ENCODE data around the gene KLK4.

Gene KLK4

GRCh38 chr19:50878851-50879250 is 32.3 kb downstream of the KLK4 start:
- Histone ChIP-seq H3K9me3 (ENCODE audit: control insufficient read depth, insufficient read depth, low read length) (no peaks in the 10 kb centered on the region), H3K4me1 (ENCODE audit: insufficient read depth, low read length) (no peaks in the 10 kb centered on the region), H3K9ac (ENCODE audit: low read depth, low read length) (no peak overlapping the region), H3K36me3 (ENCODE audit: insufficient read depth, low read length) (no peaks in the 10 kb centered on the region)

DNA sequence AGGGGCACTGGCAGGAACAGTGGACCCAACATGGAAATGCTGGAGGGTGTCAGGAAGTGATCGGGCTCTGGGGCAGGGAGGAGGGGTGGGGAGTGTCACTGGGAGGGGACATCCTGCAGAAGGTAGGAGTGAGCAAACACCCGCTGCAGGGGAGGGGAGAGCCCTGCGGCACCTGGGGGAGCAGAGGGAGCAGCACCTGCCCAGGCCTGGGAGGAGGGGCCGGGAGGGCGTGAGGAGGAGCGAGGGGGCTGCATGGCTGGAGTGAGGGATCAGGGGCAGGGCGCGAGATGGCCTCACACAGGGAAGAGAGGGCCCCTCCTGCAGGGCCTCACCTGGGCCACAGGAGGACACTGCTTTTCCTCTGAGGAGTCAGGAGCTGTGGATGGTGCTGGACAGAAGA is 33.9 kb downstream of the KLK4 start:
- Histone ChIP-seq H3K9me3 (ENCODE audit: control insufficient read depth, insufficient read depth, low read length) (no peaks in the 10 kb centered on the region), H3K9ac (ENCODE audit: low read depth, low read length) (no peak overlapping the region), H3K4me1 (ENCODE audit: insufficient read depth, low read length) (no peaks in the 10 kb centered on the region), H3K36me3 (ENCODE audit: insufficient read depth, low read length) (no peaks in the 10 kb centered on the region)

- Histone ChIP-seq H3K9ac (ENCODE audit: low read depth, low read length) (no peak overlapping the region), H3K9me3 (ENCODE audit: control insufficient read depth, insufficient read depth, low read length) (0 out of 2 replicates have a peak, but pooled peaks cover 2% of the 10 kb centered on the region), H3K4me1 (ENCODE audit: insufficient read depth, low read length) (no peaks in the 10 kb centered on the region), H3K36me3 (ENCODE audit: insufficient read depth, low read length) (no peaks in the 10 kb centered on the region)
These were observed 34.7 kb downstream of the KLK4 start for GRCh38 chr19:50876456-50876855.

DNA sequence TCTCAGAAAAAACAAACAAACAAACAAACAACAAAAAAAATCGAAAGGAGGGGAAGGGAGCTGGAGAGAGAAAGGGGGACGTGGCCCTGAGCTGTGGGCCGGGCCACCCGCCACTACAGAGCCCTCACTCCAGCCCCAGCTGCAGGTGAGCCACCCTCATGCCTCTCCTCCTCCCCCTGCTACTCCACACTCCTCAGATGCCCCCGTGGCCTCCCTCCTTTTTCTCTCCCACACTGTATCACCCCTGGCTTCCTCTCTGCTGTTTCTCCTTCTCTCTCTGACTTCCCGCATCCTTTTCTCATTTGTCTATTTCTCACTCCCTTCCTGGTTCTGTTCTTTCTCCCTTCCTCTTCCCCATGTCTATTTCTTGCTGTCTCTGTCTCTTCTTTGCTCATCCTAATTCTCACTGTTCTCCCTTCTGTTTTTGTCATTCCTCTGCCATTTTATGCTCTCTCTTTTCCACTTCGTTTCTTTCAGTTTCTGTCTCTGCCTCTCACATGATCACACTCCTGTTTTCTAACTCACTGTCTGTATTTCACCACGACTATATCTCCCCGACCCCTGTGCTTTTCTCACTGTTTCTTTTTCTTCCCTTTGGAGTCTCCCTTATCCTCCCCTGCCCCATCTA is 35.3 kb downstream of the KLK4 start:
- Histone ChIP-seq H3K36me3 (ENCODE audit: insufficient read depth, low read length) (no peaks in the 10 kb centered on the region), H3K9me3 (ENCODE audit: control insufficient read depth, insufficient read depth, low read length) (0 out of 2 replicates have a peak, but pooled peaks cover 2% of the 10 kb centered on the region), H3K4me1 (ENCODE audit: insufficient read depth, low read length) (no peaks in the 10 kb centered on the region), H3K9ac (ENCODE audit: low read depth, low read length) (no peak overlapping the region)

- H3K36me3 ChIP-seq (ENCODE audit: insufficient read depth, low read length), result no peaks in the 10 kb centered on the region
- no peak overlapping the region for H3K9ac ChIP-seq (ENCODE audit: low read depth, low read length)
- no peaks in the 10 kb centered on the region for H3K4me1 ChIP-seq (ENCODE audit: insufficient read depth, low read length)
- H3K9me3 ChIP-seq (ENCODE audit: control insufficient read depth, insufficient read depth, low read length), result 0 out of 2 replicates have a peak, but pooled peaks cover 2% of the 10 kb centered on the region
These were observed 37.0 kb downstream of the KLK4 start for GRCh38 chr19:50874211-50874610.

GRCh38 chr19:50873056-50873455 is 38.1 kb downstream of the KLK4 start, which contains the start of gene KLK2:
Gene KLK2, plus strand, starts transcription at chr19:50873439. Its CDS starts 35 bp downstream, at chr19:50873474.
- Histone ChIP-seq H3K4me1 (ENCODE audit: insufficient read depth, low read length) (no peaks in the 10 kb centered on the region), H3K9ac (ENCODE audit: low read depth, low read length) (no peak within 1 kb of the TSS), H3K9me3 (ENCODE audit: control insufficient read depth, insufficient read depth, low read length) (0 out of 2 replicates have a peak, but pooled peaks cover 2% of the 10 kb centered on the region), H3K36me3 (ENCODE audit: insufficient read depth, low read length) (no peaks in the 10 kb centered on the region)

GRCh38 chr19:50870417-50871089 is 40.6 kb downstream of the KLK4 start:
- Histone ChIP-seq H3K9ac (ENCODE audit: low read depth, low read length) (no peak overlapping the region), H3K9me3 (ENCODE audit: control insufficient read depth, insufficient read depth, low read length) (0 out of 2 replicates have a peak, but pooled peaks cover 2% of the 10 kb centered on the region), H3K36me3 (ENCODE audit: insufficient read depth, low read length) (no peaks in the 10 kb centered on the region), H3K4me1 (ENCODE audit: insufficient read depth, low read length) (no peaks in the 10 kb centered on the region)

GRCh38 chr19:50869479-50869878 is 41.7 kb downstream of the KLK4 start:
- H3K9me3 ChIP-seq (ENCODE audit: control insufficient read depth, insufficient read depth, low read length), result 0 out of 2 replicates have a peak, but pooled peaks cover 2% of the 10 kb centered on the region
- H3K36me3 ChIP-seq (ENCODE audit: insufficient read depth, low read length), result no peaks in the 10 kb centered on the region
- no peaks in the 10 kb centered on the region for H3K4me1 ChIP-seq (ENCODE audit: insufficient read depth, low read length)
- no peak overlapping the region for H3K9ac ChIP-seq (ENCODE audit: low read depth, low read length)

- Histone ChIP-seq H3K9me3 (ENCODE audit: control insufficient read depth, insufficient read depth, low read length) (peaks cover 11% of the 10 kb centered on the region), H3K36me3 (ENCODE audit: insufficient read depth, low read length) (no peaks in the 10 kb centered on the region), H3K4me1 (ENCODE audit: insufficient read depth, low read length) (0 out of 2 replicates have a peak, but pooled peaks cover 3% of the 10 kb centered on the region), H3K9ac (ENCODE audit: low read depth, low read length) (no peak overlapping the region)
These were observed 49.5 kb downstream of the KLK4 start for GRCh38 chr19:50861496-50862286.

GRCh38 chr19:50861010-50861409 is 50.2 kb downstream of the KLK4 start:
- Histone ChIP-seq H3K9me3 (ENCODE audit: control insufficient read depth, insufficient read depth, low read length) (peaks cover 11% of the 10 kb centered on the region), H3K36me3 (ENCODE audit: insufficient read depth, low read length) (no peaks in the 10 kb centered on the region), H3K4me1 (ENCODE audit: insufficient read depth, low read length) (0 out of 2 replicates have a peak, but pooled peaks cover 3% of the 10 kb centered on the region), H3K9ac (ENCODE audit: low read depth, low read length) (no peak overlapping the region)

GRCh38 chr19:50859849-50860248 is 51.3 kb downstream of the KLK4 start:
- 0 out of 2 replicates have a peak, but pooled peaks cover 3% of the 10 kb centered on the region for H3K4me1 ChIP-seq (ENCODE audit: insufficient read depth, low read length)
- H3K36me3 ChIP-seq (ENCODE audit: insufficient read depth, low read length), result no peaks in the 10 kb centered on the region

GRCh38 chr19:50858886-50859285 is 52.3 kb downstream of the KLK4 start:
- H3K36me3 ChIP-seq (ENCODE audit: insufficient read depth, low read length), result no peaks in the 10 kb centered on the region
- 0 out of 2 replicates have a peak, but pooled peaks cover 3% of the 10 kb centered on the region for H3K4me1 ChIP-seq (ENCODE audit: insufficient read depth, low read length)
- peaks cover 11% of the 10 kb centered on the region for H3K9me3 ChIP-seq (ENCODE audit: control insufficient read depth, insufficient read depth, low read length)
- H3K9ac ChIP-seq (ENCODE audit: low read depth, low read length), result no peak overlapping the region

More at GRCh38 chr19:50859849-50860248, 51.3 kb downstream of the KLK4 start:
- Histone ChIP-seq H3K9ac (ENCODE audit: low read depth, low read length) (no peak overlapping the region), H3K9me3 (ENCODE audit: control insufficient read depth, insufficient read depth, low read length) (peaks cover 11% of the 10 kb centered on the region)

DNA sequence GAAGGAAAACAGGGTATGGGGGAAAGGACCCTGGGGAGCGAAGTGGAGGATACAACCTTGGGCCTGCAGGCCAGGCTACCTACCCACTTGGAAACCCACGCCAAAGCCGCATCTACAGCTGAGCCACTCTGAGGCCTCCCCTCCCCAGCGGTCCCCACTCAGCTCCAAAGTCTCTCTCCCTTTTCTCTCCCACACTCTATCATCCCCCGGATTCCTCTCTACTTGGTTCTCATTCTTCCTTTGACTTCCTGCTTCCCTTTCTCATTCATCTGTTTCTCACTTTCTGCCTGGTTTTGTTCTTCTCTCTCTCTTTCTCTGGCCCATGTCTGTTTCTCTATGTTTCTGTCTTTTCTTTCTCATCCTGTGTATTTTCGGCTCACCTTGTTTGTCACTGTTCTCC is 53.8 kb downstream of the KLK4 start:
- H3K9me3 ChIP-seq (ENCODE audit: control insufficient read depth, insufficient read depth, low read length), result peaks cover 11% of the 10 kb centered on the region
- H3K36me3 ChIP-seq (ENCODE audit: insufficient read depth, low read length), result no peaks in the 10 kb centered on the region
- H3K9ac ChIP-seq (ENCODE audit: low read depth, low read length), result no peak overlapping the region

More for the DNA sequence above, 53.8 kb downstream of the KLK4 start:
- H3K4me1 ChIP-seq (ENCODE audit: insufficient read depth, low read length), result 0 out of 2 replicates have a peak, but pooled peaks cover 3% of the 10 kb centered on the region

Measured in ES-I3 (cell line).